Naive thymus-derived CD8-positive, alpha-beta T cell (primary cell): ENCODE measurements around the gene C16orf74. TPM values are rescaled to one million over a fixed set of nuclear protein-coding genes. Genes with fewer than 3 reads are reported as not detected.

Experiments used
- ATAC-seq, 2 donors: fragments of 150-1000 bp; cut with Tn5 transposase in 1 of 2; sonication (Bioruptor Pico), chemical (Tn5 transposase) in 1 of 2; 1 replicate in 1 of 2; 2 replicates in 1 of 2; pipeline ENCODE4 v1.10.0; 2021; ENCODE audit warnings: mild to moderate bottlenecking in 2 of 2, moderate library complexity in 2 of 2
- POLR2A ChIA-PET: fragments of 350-600 bp; sonication (Branson Sonifier 250); formaldehyde crosslinking; loops from one replicate; lab custom pipeline; 2021; ENCODE audit warnings: antibody characterized with exemption; lab: Charles Lee
- DNase-seq, 10 donors: peaks; one replicate each; pipeline versions ENCODE4 v3.0.0 to v3.0.0-alpha.2; 2020 to 2022
- H3K27ac Mint-ChIP-seq, 10 donors: one replicate each; pipeline ENCODE4 v1.8.0; 2020 to 2022; ENCODE audit warnings: mild to moderate bottlenecking in 10 of 10, mixed read lengths in 10 of 10, moderate library complexity in 4 of 10, inconsistent platforms in 1 of 10
- H3K27me3 Mint-ChIP-seq, 5 donors: one replicate each; pipeline ENCODE4 v1.8.0; 2021 to 2022; ENCODE audit warnings: mixed read lengths in 5 of 5
- H3K36me3 Mint-ChIP-seq, 3 donors: one replicate each; pipeline ENCODE4 v1.8.0; 2020 to 2022; ENCODE audit warnings: mixed read lengths in 3 of 3, mild to moderate bottlenecking in 2 of 3, inconsistent platforms in 1 of 3
- H3K4me1 Mint-ChIP-seq, 4 donors: one replicate each; pipeline ENCODE4 v1.8.0; 2021 to 2022; ENCODE audit warnings: mixed read lengths in 4 of 4
- H3K4me3 Mint-ChIP-seq, 10 donors: one replicate each; pipeline ENCODE4 v1.8.0; 2020 to 2022; ENCODE audit warnings: mild to moderate bottlenecking in 10 of 10, mixed read lengths in 10 of 10, moderate library complexity in 6 of 10, inconsistent platforms in 1 of 10
- H3K9me3 Mint-ChIP-seq, 9 donors: one replicate each; pipeline ENCODE4 v1.8.0; 2020 to 2022; ENCODE audit warnings: mixed read lengths in 9 of 9, mild to moderate bottlenecking in 3 of 9, inconsistent platforms in 1 of 9, moderate library complexity in 1 of 9
- polyA plus RNA-seq, 3 donors: library from polyadenylated mRNA; unstranded; fragments of 300-500 nt; fragmentation: Illumina TruSeq; gene quantifications; one replicate each; pipeline ENCODE4 v1.2.3, GENCODE V29; 2021
- total RNA-seq, 8 experiments: library from RNA in 2 of 8; stranded (reverse) in 2 of 8; gene quantifications; one replicate each; pipeline ENCODE4 v1.2.3 and lab custom pipeline; 2021 to 2026

C16orf74 gene
- total and polyA plus RNA-seq, 5 experiments from 2014 or later, result 16.0 to 42.3 (median 19.1) TPM

- Mint-ChIP-seq H3K4me1 (peaks cover 0 to 6% (median under 1%) of the 10 kb centered on the region in 4 donors), H3K36me3 (no peaks in the 10 kb centered on the region), H3K4me3 (peak overlapping the region; percentile 61 to 84 (median 76)), H3K27me3 (peaks cover 0 to 9% (median 0%) of the 10 kb centered on the region in 5 donors), H3K27ac (no peak overlapping the region), H3K9me3 (no peaks in the 10 kb centered on the region)
- DNase-seq, result peak in 1 of 10 donors; percentile 61
- POLR2A ChIA-PET, result interaction anchor here (0.6 kb wide), 1 partner anchor 12 kb away, joined by 3 read pairs; no protein-coding TSS in a partner anchor
- no peak for ATAC-seq
Observed at GRCh38 chr16:85687651-85688471, 63.0 kb downstream of the C16orf74 start.

- Mint-ChIP-seq H3K27ac (no peak overlapping the region), H3K4me1 (peaks cover 0 to 6% (median under 1%) of the 10 kb centered on the region in 4 donors), H3K4me3 (peak overlapping the region; percentile 41 to 80 (median 62)), H3K27me3 (peaks cover 0 to 9% (median 0%) of the 10 kb centered on the region in 5 donors), H3K9me3 (no peaks in the 10 kb centered on the region), H3K36me3 (no peaks in the 10 kb centered on the region)
- DNase-seq (peak in 1 of 10 donors; percentile 19), ATAC-seq (no peak)
- POLR2A ChIA-PET, result no interaction called here
Observed at GRCh38 chr16:85686912-85687591, 63.8 kb downstream of the C16orf74 start.

GRCh38 chr16:85685251-85685650 is 65.6 kb downstream of the C16orf74 start:
- H3K27me3 Mint-ChIP-seq, result peaks cover 0 to 2% (median 0%) of the 10 kb centered on the region in 5 donors
- H3K9me3 Mint-ChIP-seq, result no peaks in the 10 kb centered on the region
- no peak overlapping the region for H3K4me3 Mint-ChIP-seq
- H3K4me1 Mint-ChIP-seq, result peaks cover 6 to 11% (median 9%) of the 10 kb centered on the region in 4 donors
- ATAC-seq (no peak), DNase-seq (no peak)
- no peaks in the 10 kb centered on the region for H3K36me3 Mint-ChIP-seq
- POLR2A ChIA-PET, result interaction anchor here (0.6 to 0.7 kb wide), 3 partner anchors 22 to 174 kb away, joined by 3 to 7 read pairs (median 4); no protein-coding TSS in a partner anchor
- H3K27ac Mint-ChIP-seq, result no peak overlapping the region

GRCh38 chr16:85683363-85683762 is 67.5 kb downstream of the C16orf74 start:
- Mint-ChIP-seq H3K27me3 (no peaks in the 10 kb centered on the region), H3K4me1 (peaks cover 8 to 11% (median 9%) of the 10 kb centered on the region in 4 donors), H3K9me3 (no peaks in the 10 kb centered on the region), H3K36me3 (no peaks in the 10 kb centered on the region), H3K27ac (peak overlapping the region in 3 of 10 donors; percentile 27 to 83 (median 55)), H3K4me3 (no peak overlapping the region)
- DNase-seq (peak in 1 of 10 donors; percentile 28), ATAC-seq (no peak)
- POLR2A ChIA-PET, result interaction anchor here (0.9 kb wide), 1 partner anchor 9 kb away, joined by 5 read pairs; no protein-coding TSS in a partner anchor

GRCh38 chr16:85682516-85682915 is 68.4 kb downstream of the C16orf74 start:
- H3K27me3 Mint-ChIP-seq, result no peaks in the 10 kb centered on the region
- H3K36me3 Mint-ChIP-seq, result no peaks in the 10 kb centered on the region

GRCh38 chr16:85681255-85681654 is 69.6 kb downstream of the C16orf74 start:
- H3K9me3 Mint-ChIP-seq, result no peaks in the 10 kb centered on the region
- no peak overlapping the region for H3K4me3 Mint-ChIP-seq
- H3K27me3 Mint-ChIP-seq, result no peaks in the 10 kb centered on the region
- H3K4me1 Mint-ChIP-seq, result peaks cover 8 to 11% (median 9%) of the 10 kb centered on the region in 4 donors
- POLR2A ChIA-PET, result interaction anchor here (1.7 kb wide), 1 partner anchor 8 kb away, joined by 4 read pairs; no protein-coding TSS in a partner anchor
- H3K27ac Mint-ChIP-seq, result peak overlapping the region in 2 of 10 donors; percentile 69 to 89
- DNase-seq (peak in 1 of 10 donors; percentile 58), ATAC-seq (no peak)
- no peaks in the 10 kb centered on the region for H3K36me3 Mint-ChIP-seq

More at GRCh38 chr16:85682516-85682915, 68.4 kb downstream of the C16orf74 start:
- POLR2A ChIA-PET, result no interaction called here
- ATAC-seq, result no peak
- Mint-ChIP-seq H3K9me3 (no peaks in the 10 kb centered on the region), H3K4me3 (no peak overlapping the region), H3K4me1 (peaks cover 8 to 11% (median 9%) of the 10 kb centered on the region in 4 donors), H3K27ac (no peak overlapping the region)
- DNase-seq, result peak in 1 of 10 donors; percentile 45

GRCh38 chr16:85680352-85680944 is 70.4 kb downstream of the C16orf74 start:
- H3K27me3 Mint-ChIP-seq, result no peaks in the 10 kb centered on the region
- DNase-seq (peak in 1 of 10 donors; percentile 6), ATAC-seq (no peak)
- H3K36me3 Mint-ChIP-seq, result peaks cover 0 to 3% (median 0%) of the 10 kb centered on the region in 3 donors
- POLR2A ChIA-PET, result interaction anchor here (1.7 kb wide), 1 partner anchor 9 kb away, joined by 4 read pairs; no protein-coding TSS in a partner anchor
- H3K27ac Mint-ChIP-seq, result peak overlapping the region in 3 of 10 donors; percentile 24 to 81 (median 50)
- no peaks in the 10 kb centered on the region for H3K9me3 Mint-ChIP-seq
- H3K4me1 Mint-ChIP-seq, result peaks cover 8 to 11% (median 9%) of the 10 kb centered on the region in 4 donors
- no peak overlapping the region for H3K4me3 Mint-ChIP-seq

GRCh38 chr16:85679870-85680269 is 71.0 kb downstream of the C16orf74 start:
- peaks cover 8 to 11% (median 9%) of the 10 kb centered on the region in 4 donors for H3K4me1 Mint-ChIP-seq
- H3K9me3 Mint-ChIP-seq, result no peaks in the 10 kb centered on the region
- H3K27me3 Mint-ChIP-seq, result no peaks in the 10 kb centered on the region
- no peak overlapping the region for H3K4me3 Mint-ChIP-seq
- peaks cover 0 to 9% (median 0%) of the 10 kb centered on the region in 3 donors for H3K36me3 Mint-ChIP-seq
- peak in 1 of 10 donors; percentile 23 for DNase-seq
- no peak for ATAC-seq
- POLR2A ChIA-PET, result interaction anchor here (0.5 kb wide), 1 partner anchor 130 kb away, joined by 4 read pairs; no protein-coding TSS in a partner anchor
- peak overlapping the region in 6 of 10 donors; percentile 18 to 81 (median 52) for H3K27ac Mint-ChIP-seq

- H3K27ac Mint-ChIP-seq, result peak overlapping the region in 2 of 10 donors; percentile 9 to 33
- no peaks in the 10 kb centered on the region for H3K9me3 Mint-ChIP-seq
- ATAC-seq (no peak), DNase-seq (peak in 1 of 10 donors; percentile 14)
- no peak overlapping the region for H3K4me3 Mint-ChIP-seq
- H3K4me1 Mint-ChIP-seq, result peaks cover 8 to 11% (median 9%) of the 10 kb centered on the region in 4 donors
- POLR2A ChIA-PET, result no interaction called here
- H3K36me3 Mint-ChIP-seq, result peaks cover 0 to 20% (median 4%) of the 10 kb centered on the region in 3 donors
- no peaks in the 10 kb centered on the region for H3K27me3 Mint-ChIP-seq
Observed at GRCh38 chr16:85678821-85679220, 72.1 kb downstream of the C16orf74 start.

- peak in 1 of 10 donors; percentile 24 for DNase-seq
- ATAC-seq, result no peak
- POLR2A ChIA-PET, result interaction anchor here (0.7 kb wide), 1 partner anchor 185 kb away, joined by 3 read pairs; no protein-coding TSS in a partner anchor
- H3K27me3 Mint-ChIP-seq, result no peaks in the 10 kb centered on the region
- H3K4me1 Mint-ChIP-seq, result peaks cover 5 to 9% (median 8%) of the 10 kb centered on the region in 4 donors
- peak overlapping the region in 1 of 10 donors; percentile 19 for H3K27ac Mint-ChIP-seq
- H3K4me3 Mint-ChIP-seq, result no peak overlapping the region
- H3K36me3 Mint-ChIP-seq, result peaks cover 0 to 28% (median 4%) of the 10 kb centered on the region in 3 donors
- H3K9me3 Mint-ChIP-seq, result no peaks in the 10 kb centered on the region
Observed at GRCh38 chr16:85678016-85678415, 72.9 kb downstream of the C16orf74 start.

GRCh38 chr16:85677383-85677967 is 73.4 kb downstream of the C16orf74 start:
- peak overlapping the region in 4 of 10 donors; percentile 4 to 70 (median 42) for H3K27ac Mint-ChIP-seq

More at GRCh38 chr16:85677383-85677967, 73.4 kb downstream of the C16orf74 start:
- no peak overlapping the region for H3K4me3 Mint-ChIP-seq
- H3K27me3 Mint-ChIP-seq, result no peaks in the 10 kb centered on the region
- peaks cover 4 to 9% (median 8%) of the 10 kb centered on the region in 4 donors for H3K4me1 Mint-ChIP-seq
- ATAC-seq, result no peak
- no peaks in the 10 kb centered on the region for H3K9me3 Mint-ChIP-seq
- H3K36me3 Mint-ChIP-seq, result peaks cover 0 to 33% (median 4%) of the 10 kb centered on the region in 3 donors
- DNase-seq, result peak in 1 of 10 donors; percentile 3
- POLR2A ChIA-PET, result interaction anchor here (0.7 kb wide), 1 partner anchor 184 kb away, joined by 3 read pairs; no protein-coding TSS in a partner anchor
